Urothelium cell line (cell line): ENCODE data around the gene SHISA5.

Source experiments
- DNase-seq: peaks from one replicate; pipeline ENCODE4 v3.0.0; 2011; ENCODE audit warnings: low spot score, mixed read lengths
- FAIRE-seq: peaks from 2 replicates; lab custom pipeline; 2011; peaks lifted over from hg19 to GRCh38; lab: Jason Lieb, UNC

The SHISA5 gene

DNA sequence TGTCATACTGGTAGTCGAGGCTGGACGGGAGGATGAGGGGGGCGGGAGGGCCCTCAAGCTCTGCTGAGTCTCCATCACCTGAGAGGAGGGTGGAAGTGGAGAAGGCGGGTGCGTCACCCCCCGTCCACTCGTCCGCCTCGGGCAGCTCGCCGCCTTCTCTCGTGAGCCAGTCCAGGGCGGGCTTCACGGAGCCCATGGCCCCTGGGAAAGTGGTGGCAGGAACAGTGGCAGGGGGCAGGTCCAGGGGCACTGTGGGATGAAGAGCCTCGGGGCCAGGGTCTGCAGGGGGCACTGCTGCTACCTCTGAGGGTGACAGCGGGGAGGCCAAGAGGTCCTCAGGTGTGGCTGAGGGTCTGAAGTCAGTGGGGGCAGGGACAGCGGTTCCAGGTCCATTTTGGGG, 84.4 kb downstream of the SHISA5 start:
- FAIRE-seq (no peak), DNase-seq (no peak)

- no peak for DNase-seq
- no peak for FAIRE-seq
Measured at GRCh38 chr3:48419149-48419548, 84.8 kb downstream of the SHISA5 start.

DNA sequence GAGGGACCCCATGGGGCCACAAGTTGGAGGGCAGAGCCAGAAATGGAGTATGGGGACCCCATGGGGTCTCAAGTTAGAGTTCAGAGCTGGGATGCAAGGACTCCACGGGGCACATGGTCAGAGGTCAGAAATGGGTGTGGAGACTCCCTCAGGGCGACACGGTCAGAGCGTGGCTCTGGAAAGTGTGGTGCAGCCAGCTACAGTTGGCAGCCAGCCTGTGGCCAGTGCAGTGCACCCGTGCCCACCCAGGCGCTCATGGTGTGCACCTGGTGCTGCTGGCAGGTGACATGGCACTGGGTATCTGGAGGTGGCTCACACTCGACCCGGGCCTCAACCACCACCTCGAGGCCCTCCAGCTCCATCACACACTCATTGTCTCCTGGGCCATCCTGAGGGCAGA, 85.3 kb downstream of the SHISA5 start:
- DNase-seq (no peak), FAIRE-seq (no peak)

- no peak for DNase-seq
- no peak for FAIRE-seq
Measured at GRCh38 chr3:48418140-48418539, 85.8 kb downstream of the SHISA5 start.
